Fibroblast of pulmonary artery (primary cell): ENCODE results near the gene COL7A1.

Source experiments
- DNase-seq: peaks from one replicate; pipeline ENCODE4 v3.0.0-alpha.2; 2010; ENCODE audit warnings: low read depth
- H3K4me3 ChIP-seq: replicated peaks from 2 replicates; pipeline ENCODE4 v1.5.1; 2011; ENCODE audit warnings: low read depth, mild to moderate bottlenecking, control low read depth, low read length, moderate library complexity
- CTCF ChIP-seq: IDR thresholded peaks from 2 replicates; pipeline ENCODE4 v1.5.1; 2011; ENCODE audit warnings: mild to moderate bottlenecking, control low read depth, low read length, inconsistent platforms; ENCODE audit errors: missing control alignments

The COL7A1 gene

DNA sequence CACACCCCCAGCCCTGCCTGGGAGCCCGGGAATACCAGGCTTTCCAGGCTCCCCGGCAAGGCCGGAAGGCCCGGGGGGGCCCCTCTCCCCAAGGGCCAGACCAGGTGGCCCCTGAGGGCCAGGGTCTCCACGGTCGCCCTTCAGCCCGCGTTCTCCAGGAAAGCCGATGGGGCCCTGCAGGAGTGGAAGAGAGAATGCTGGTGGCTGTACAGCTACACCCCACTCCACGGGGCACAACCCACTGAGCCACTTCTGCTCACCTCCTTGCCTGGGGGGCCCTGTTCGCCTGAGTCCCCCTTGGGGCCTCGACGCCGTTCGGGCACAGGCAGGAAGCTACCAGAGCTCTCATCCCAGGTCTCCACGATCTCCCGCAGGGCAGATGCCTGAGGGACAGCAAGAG is 19.8 kb downstream of the COL7A1 start:
- H3K4me3 ChIP-seq = no peak overlapping the region
- no peak for DNase-seq
- no peak for TF ChIP-seq CTCF

DNA sequence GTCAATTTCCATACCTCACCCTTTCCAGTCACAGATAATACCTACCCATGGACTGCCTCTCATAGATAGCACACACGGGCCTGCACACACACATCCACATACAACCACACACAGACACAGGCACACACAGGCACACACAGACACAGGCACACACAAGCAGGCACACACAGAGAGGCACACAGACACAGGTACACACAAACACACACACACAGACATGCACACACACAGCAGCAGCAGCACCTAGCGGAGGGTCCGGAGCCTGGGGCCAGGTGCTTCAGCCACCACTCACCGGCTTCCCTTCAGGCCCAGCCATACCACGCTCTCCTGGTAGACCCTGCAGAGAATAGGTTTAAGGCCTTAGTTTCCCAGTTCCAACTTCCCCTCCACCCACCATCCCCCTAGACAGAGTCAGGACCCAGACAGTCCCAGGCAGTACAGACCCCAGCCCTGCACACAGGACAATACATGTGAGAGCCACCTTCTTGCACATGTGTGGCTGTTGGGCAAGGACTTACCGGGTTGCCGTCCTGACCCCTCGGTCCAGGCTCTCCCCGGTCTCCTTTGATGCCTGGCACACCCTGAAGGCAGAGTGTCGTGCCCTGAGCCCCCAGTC is 21.1 kb downstream of the COL7A1 start:
- no peak for DNase-seq
- TF ChIP-seq CTCF = no peak

DNA sequence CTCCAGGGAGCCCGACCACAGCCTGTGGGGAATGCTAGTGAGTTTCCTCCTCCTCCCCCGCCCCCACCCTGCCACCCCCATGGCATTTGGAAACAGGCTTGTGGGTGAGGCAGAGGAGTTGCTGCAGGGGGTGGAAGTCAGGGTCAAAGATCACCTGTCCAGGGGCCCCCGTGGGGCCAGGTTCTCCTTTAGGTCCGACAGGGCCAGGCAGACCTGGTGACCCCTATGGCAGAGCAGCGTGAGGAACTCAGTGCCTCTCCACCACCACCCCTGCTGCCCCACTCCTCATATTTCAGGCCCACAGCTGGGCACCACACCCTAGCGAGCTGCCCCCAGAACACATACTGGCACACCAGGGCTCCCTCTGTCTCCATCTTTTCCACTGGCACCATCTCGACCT is 22.6 kb downstream of the COL7A1 start:
- no peak for TF ChIP-seq CTCF
- no peak for DNase-seq
- no peak overlapping the region for H3K4me3 ChIP-seq

More for the DNA sequence above, 21.1 kb downstream of the COL7A1 start:
- H3K4me3 ChIP-seq = no peak overlapping the region

DNA sequence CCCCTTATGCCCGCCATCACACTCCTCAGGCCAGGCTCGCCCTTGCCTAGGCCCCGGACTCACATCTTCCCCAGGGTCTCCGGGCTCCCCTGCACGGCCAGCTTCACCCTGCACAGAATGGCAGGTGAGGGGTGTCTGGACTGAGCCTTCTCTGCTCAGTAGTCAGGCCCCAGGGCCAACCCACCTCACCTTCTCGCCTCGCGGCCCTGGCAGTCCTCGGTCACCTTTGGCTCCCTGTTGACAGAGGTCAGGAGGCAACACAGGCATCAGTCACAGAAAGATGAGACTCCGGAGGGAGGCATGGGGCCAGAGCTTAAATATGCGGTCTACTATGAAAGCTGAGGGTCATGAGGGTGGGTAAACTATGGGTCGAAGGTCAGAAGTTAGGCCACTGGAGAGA is 23.2 kb downstream of the COL7A1 start:
- no peak for DNase-seq
- no peak overlapping the region for H3K4me3 ChIP-seq
- no peak for TF ChIP-seq CTCF

DNA sequence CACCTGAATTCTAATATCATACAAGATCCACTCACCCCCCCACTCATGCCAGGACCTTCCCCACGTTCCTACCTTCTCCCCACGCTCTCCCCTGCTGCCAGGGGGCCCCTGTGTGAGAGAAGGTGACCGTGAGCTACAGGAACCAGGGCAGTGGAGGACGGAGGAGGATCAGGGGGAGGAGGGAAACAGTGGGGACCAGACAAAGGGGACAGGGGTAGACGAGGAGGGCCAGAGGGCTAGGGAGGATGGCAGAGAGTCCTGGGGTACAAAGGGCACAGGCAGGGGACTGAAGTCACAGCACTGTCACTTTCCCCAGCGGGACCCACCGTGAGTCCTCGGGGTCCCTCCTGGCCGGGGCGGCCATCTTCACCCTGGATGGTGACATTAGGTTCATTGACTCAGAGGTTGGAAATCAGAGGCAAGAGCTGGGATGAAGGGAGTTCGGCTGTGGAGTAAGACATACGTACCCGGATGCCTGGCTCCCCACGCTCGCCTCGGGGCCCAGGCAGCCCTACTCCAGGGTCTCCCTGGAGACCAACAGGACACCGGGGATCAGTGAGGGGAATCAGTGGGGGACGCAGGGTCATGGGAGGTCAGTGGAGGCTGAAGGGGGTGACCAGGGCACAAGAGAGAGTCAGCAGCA is 25.2 kb downstream of the COL7A1 start:
- no peak overlapping the region for H3K4me3 ChIP-seq
- no peak for TF ChIP-seq CTCF
- no peak for DNase-seq

- TF ChIP-seq CTCF = no peak
- no peak overlapping the region for H3K4me3 ChIP-seq
- no peak for DNase-seq
Measured at GRCh38 chr3:48569400-48569799, 25.7 kb downstream of the COL7A1 start.

DNA sequence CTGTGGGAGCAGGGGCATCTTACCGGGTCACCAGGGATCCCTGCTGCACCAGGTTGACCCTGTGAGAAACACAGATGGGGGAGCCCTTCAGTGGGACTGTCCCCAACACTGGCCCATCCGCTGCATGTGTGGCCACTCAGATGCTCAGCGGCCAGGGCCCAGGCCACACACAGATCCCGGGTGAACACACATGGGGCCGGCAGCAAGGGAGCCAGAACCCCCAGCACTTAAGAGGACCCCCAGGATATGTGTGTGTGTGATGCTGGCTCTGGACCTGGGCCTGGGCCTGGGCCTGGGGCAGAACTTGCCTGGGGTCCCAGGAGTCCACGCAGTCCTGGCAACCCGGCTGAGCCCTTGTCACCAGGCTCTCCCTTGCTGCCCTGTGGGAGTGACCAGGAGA is 26.7 kb downstream of the COL7A1 start:
- TF ChIP-seq CTCF = no peak
- no peak overlapping the region for H3K4me3 ChIP-seq
- no peak for DNase-seq
